Common myeloid progenitor, CD34-positive (primary cell): ENCODE results near the gene PTPRN2.

ENCODE experiments used
- CTCF ChIA-PET: fragments of 350-600 bp; sonication (Branson Sonifier 250); formaldehyde crosslinking; loops from one replicate; lab custom pipeline; 2021; ENCODE audit warnings: antibody characterized with exemption; lab: Charles Lee
- POLR2A ChIA-PET: fragments of 350-600 bp; sonication (Branson Sonifier 250); formaldehyde crosslinking; loops from one replicate; lab custom pipeline; 2021; ENCODE audit warnings: antibody characterized with exemption; lab: Charles Lee
- DNase-seq, 3 donors: peaks; one replicate each; pipeline versions ENCODE4 v3.0.0 to v3.0.0-alpha.2; 2013
- H3K27ac ChIP-seq, 2 experiments: 1 replicate in 1 of 2; 2 replicates in 1 of 2; pipeline ENCODE4 v1.7.0; 2013; ENCODE audit warnings: inconsistent platforms in 2 of 2, low read length in 2 of 2, mild to moderate bottlenecking in 2 of 2, low read depth in 1 of 2, moderate library complexity in 1 of 2; ENCODE audit not compliant: severe bottlenecking in 2 of 2, insufficient read depth in 1 of 2, poor library complexity in 1 of 2
- H3K27me3 ChIP-seq, 5 experiments: replicated peaks in 2 of 5; 1 replicate in 3 of 5; 2 replicates in 2 of 5; pipeline versions ENCODE4 v1.6.1 to v1.7.0; 2013; ENCODE audit warnings: low read length in 4 of 5, mild to moderate bottlenecking in 2 of 5, moderate library complexity in 2 of 5, inconsistent platforms in 1 of 5; ENCODE audit not compliant: insufficient read depth in 5 of 5, control insufficient read depth in 4 of 5
- H3K36me3 ChIP-seq, 4 experiments: 1 replicate in 2 of 4; 2 replicates in 2 of 4; pipeline versions ENCODE4 v1.6.1 to v1.7.0; 2013; ENCODE audit warnings: low read length in 3 of 4, control low read depth in 1 of 4, mild to moderate bottlenecking in 1 of 4; ENCODE audit not compliant: control insufficient read depth in 4 of 4, insufficient read depth in 4 of 4
- H3K4me1 ChIP-seq, 4 experiments: 1 replicate in 3 of 4; 2 replicates in 1 of 4; pipeline versions ENCODE4 v1.6.1 to v1.7.1; 2013; ENCODE audit warnings: low read length in 3 of 4, mild to moderate bottlenecking in 3 of 4, control low read depth in 1 of 4, inconsistent platforms in 1 of 4, moderate library complexity in 1 of 4; ENCODE audit not compliant: control insufficient read depth in 4 of 4, insufficient read depth in 4 of 4; ENCODE audit errors: control extremely low read depth in 1 of 4
- H3K4me3 ChIP-seq, 7 experiments: 1 replicate in 4 of 7; 2 replicates in 3 of 7; pipeline versions ENCODE4 v1.5.1 to v1.7.0; 2013; ENCODE audit warnings: mild to moderate bottlenecking in 7 of 7, low read length in 6 of 7, moderate library complexity in 6 of 7, inconsistent platforms in 2 of 7, low read depth in 2 of 7, control low read depth in 1 of 7; ENCODE audit not compliant: insufficient read depth in 4 of 7, control insufficient read depth in 1 of 7; ENCODE audit errors: extremely low read depth in 1 of 7
- H3K9me3 ChIP-seq, 5 experiments: 1 replicate in 4 of 5; 2 replicates in 1 of 5; pipeline versions ENCODE4 v1.6.1 to v1.7.1; 2013; ENCODE audit warnings: low read length in 4 of 5, mild to moderate bottlenecking in 2 of 5, inconsistent platforms in 1 of 5, low read depth in 1 of 5, moderate library complexity in 1 of 5; ENCODE audit not compliant: control insufficient read depth in 4 of 5, insufficient read depth in 2 of 5; ENCODE audit errors: control extremely low read depth in 1 of 5
- WGBS: methylation state at CpG from one replicate; pipeline ENCODE4 v1.1.5; 2013; ENCODE audit not compliant: insufficient coverage; 5-methylcytosine and 5-hydroxymethylcytosine counted together

The PTPRN2 gene

GRCh38 chr7:158449942-158450341, 137.7 kb downstream of the PTPRN2 start:
- Histone ChIP-seq H3K36me3 (no peaks in the 10 kb centered on the region), H3K9me3 (no peaks in the 10 kb centered on the region), H3K27ac (no peak overlapping the region), H3K4me1 (no peaks in the 10 kb centered on the region), H3K4me3 (no peak overlapping the region), H3K27me3 (peaks cover 0 to 4% (median 0%) of the 10 kb centered on the region in 5 experiments)
- POLR2A ChIA-PET: no interaction called here
- DNase-seq: no peak
- 94% methylated on average over 12 of the region's 12 CpGs for WGBS
- CTCF ChIA-PET: no interaction called here

- H3K27ac ChIP-seq: no peak overlapping the region
- H3K27me3 ChIP-seq: peaks cover 0 to 4% (median 0%) of the 10 kb centered on the region in 5 experiments
- H3K9me3 ChIP-seq: no peaks in the 10 kb centered on the region
- no peaks in the 10 kb centered on the region for H3K4me1 ChIP-seq
- WGBS: 97% methylated on average over 11 of the region's 12 CpGs
- no peaks in the 10 kb centered on the region for H3K36me3 ChIP-seq
- ChIA-PET POLR2A (no interaction called here), CTCF (no interaction called here)
- DNase-seq: no peak
- no peak overlapping the region for H3K4me3 ChIP-seq
Observed at GRCh38 chr7:158449266-158449665, 138.4 kb downstream of the PTPRN2 start.

- H3K4me3 ChIP-seq: no peak overlapping the region
- no peak for DNase-seq
- H3K9me3 ChIP-seq: no peaks in the 10 kb centered on the region
- no peaks in the 10 kb centered on the region for H3K36me3 ChIP-seq
- ChIA-PET CTCF (no interaction called here), POLR2A (no interaction called here)
- H3K4me1 ChIP-seq: no peaks in the 10 kb centered on the region
- no peak overlapping the region for H3K27ac ChIP-seq
- 95% methylated on average over 14 of the region's 16 CpGs for WGBS
- peaks cover 0 to 4% (median 0%) of the 10 kb centered on the region in 5 experiments for H3K27me3 ChIP-seq
Observed at GRCh38 chr7:158448430-158449100, 139.1 kb downstream of the PTPRN2 start.

GRCh38 chr7:158447506-158448171, 140.0 kb downstream of the PTPRN2 start:
- DNase-seq: no peak
- Histone ChIP-seq H3K27me3 (peaks cover 0 to 4% (median 0%) of the 10 kb centered on the region in 5 experiments), H3K9me3 (no peaks in the 10 kb centered on the region), H3K4me1 (no peaks in the 10 kb centered on the region), H3K27ac (no peak overlapping the region), H3K36me3 (no peaks in the 10 kb centered on the region), H3K4me3 (no peak overlapping the region)
- POLR2A ChIA-PET: no interaction called here
- CTCF ChIA-PET: no interaction called here
- 97% methylated on average over 24 of the region's 29 CpGs for WGBS

- Histone ChIP-seq H3K9me3 (no peaks in the 10 kb centered on the region), H3K27ac (no peak overlapping the region), H3K4me3 (no peak overlapping the region), H3K27me3 (peaks cover 0 to 4% (median 0%) of the 10 kb centered on the region in 5 experiments), H3K4me1 (peaks cover 0 to 2% (median 0%) of the 10 kb centered on the region in 4 experiments), H3K36me3 (no peaks in the 10 kb centered on the region)
- CTCF ChIA-PET: no interaction called here
- 95% methylated on average over 5 of the region's 6 CpGs for WGBS
- POLR2A ChIA-PET: no interaction called here
- DNase-seq: no peak
Observed at GRCh38 chr7:158447151-158447505, 140.5 kb downstream of the PTPRN2 start.

- Histone ChIP-seq H3K27ac (no peak overlapping the region), H3K4me1 (peaks cover 0 to 2% (median 0%) of the 10 kb centered on the region in 4 experiments), H3K4me3 (no peak overlapping the region), H3K9me3 (no peaks in the 10 kb centered on the region), H3K27me3 (peaks cover 0 to 4% (median 0%) of the 10 kb centered on the region in 5 experiments), H3K36me3 (no peaks in the 10 kb centered on the region)
- WGBS: 95% methylated on average over 12 of the region's 12 CpGs
- no peak for DNase-seq
- ChIA-PET CTCF (no interaction called here), POLR2A (no interaction called here)
Observed at GRCh38 chr7:158446706-158447105, 140.9 kb downstream of the PTPRN2 start.

GRCh38 chr7:158446281-158446680, 141.3 kb downstream of the PTPRN2 start:
- Histone ChIP-seq H3K4me3 (no peak overlapping the region), H3K4me1 (peaks cover 0 to 2% (median 0%) of the 10 kb centered on the region in 4 experiments), H3K27ac (no peak overlapping the region), H3K27me3 (peaks cover 0 to 4% (median 0%) of the 10 kb centered on the region in 5 experiments), H3K9me3 (no peaks in the 10 kb centered on the region), H3K36me3 (no peaks in the 10 kb centered on the region)
- WGBS: 96% methylated on average over 12 of the region's 13 CpGs
- CTCF ChIA-PET: no interaction called here
- POLR2A ChIA-PET: no interaction called here
- DNase-seq: no peak
